ENCODE measurements around the gene ANKRD44.

ANKRD44 gene

DNA sequence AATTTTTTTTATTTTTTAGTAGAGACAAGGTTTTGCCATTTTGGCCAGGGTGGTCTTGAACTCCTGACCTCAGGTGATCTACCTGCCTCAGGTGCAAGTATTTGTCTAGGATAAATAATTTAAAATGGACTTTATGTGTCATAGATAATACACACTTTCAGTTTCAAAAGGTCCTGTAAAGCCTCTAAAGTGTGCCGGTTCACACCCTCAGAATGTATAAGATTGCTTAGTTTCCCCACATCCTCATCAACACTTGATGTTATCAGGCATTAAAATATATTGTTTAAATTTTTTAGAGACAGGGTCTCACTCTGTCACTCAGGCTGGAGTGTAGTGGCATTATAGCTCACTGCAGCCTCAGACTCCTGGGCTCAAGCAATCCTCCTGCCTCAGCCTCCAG, 170.5 kb downstream of the ANKRD44 start:
- no peaks in the 10 kb centered on the region for H4K20me1 ChIP-seq (ENCODE audit: insufficient read depth, low read length, poor library complexity, severe bottlenecking)
- H3K9me2 ChIP-seq (replicated peaks; ENCODE audit: low read depth, low read length): no peaks in the 10 kb centered on the region
- peaks cover 16% of the 10 kb centered on the region for H3K4me1 ChIP-seq (ENCODE audit: insufficient read depth, low read length, poor library complexity, severe bottlenecking)
- H3K27me3 ChIP-seq (ENCODE audit: insufficient read depth, low read length, poor library complexity, severe bottlenecking): no peaks in the 10 kb centered on the region
- H3K36me3 ChIP-seq (ENCODE audit: insufficient read depth, low read length): peaks cover 8% of the 10 kb centered on the region; the same call in 1 of the 2 replicates
- H2AFZ ChIP-seq (ENCODE audit: low read length): no peak overlapping the region
- no peaks in the 10 kb centered on the region; the same call in 1 of the 2 replicates for H3K79me2 ChIP-seq (ENCODE audit: insufficient read depth, low read length)
- H3K4me2 ChIP-seq (ENCODE audit: low read depth, low read length, poor library complexity, severe bottlenecking): no peak overlapping the region
- no peaks in the 10 kb centered on the region for H3K9me3 ChIP-seq (ENCODE audit: insufficient read depth, low read depth, low read length)
- H3F3A ChIP-seq (ENCODE audit: low read depth): no peaks in the 10 kb centered on the region
- no peak overlapping the region for H3K9ac ChIP-seq (ENCODE audit: low read depth, low read length, poor library complexity, severe bottlenecking)
- H3K4me3 ChIP-seq (ENCODE audit: low read length, poor library complexity, severe bottlenecking): no peak overlapping the region
- no peak for TF ChIP-seq CTCF (conservative IDR thresholded peaks at IDR 0.05; ENCODE audit: low read length)
- TF ChIP-seq EZH2phosphoT487 (IDR thresholded peaks at IDR 0.05; ENCODE audit: borderline replicate concordance): no peak

GRCh38 chr2:197138506-197138905, 172.1 kb downstream of the ANKRD44 start:
- Histone ChIP-seq H4K20me1 (ENCODE audit: insufficient read depth, low read length, poor library complexity, severe bottlenecking) (no peaks in the 10 kb centered on the region), H3K9me2 (replicated peaks; ENCODE audit: low read depth, low read length) (no peaks in the 10 kb centered on the region), H3K79me2 (ENCODE audit: insufficient read depth, low read length) (no peaks in the 10 kb centered on the region), H3K9ac (ENCODE audit: low read depth, low read length, poor library complexity, severe bottlenecking) (no peak overlapping the region), H3K9me3 (ENCODE audit: insufficient read depth, low read depth, low read length) (no peaks in the 10 kb centered on the region), H3F3A (ENCODE audit: low read depth) (no peaks in the 10 kb centered on the region), H2AFZ (ENCODE audit: low read length) (no peak overlapping the region), H3K4me1 (ENCODE audit: insufficient read depth, low read length, poor library complexity, severe bottlenecking) (peaks cover 13% of the 10 kb centered on the region), H3K4me3 (ENCODE audit: low read length, poor library complexity, severe bottlenecking) (no peak overlapping the region), H3K27me3 (ENCODE audit: insufficient read depth, low read length, poor library complexity, severe bottlenecking) (no peaks in the 10 kb centered on the region), H3K36me3 (ENCODE audit: insufficient read depth, low read length) (peaks cover 8% of the 10 kb centered on the region; the same call in 1 of the 2 replicates), H3K4me2 (ENCODE audit: low read depth, low read length, poor library complexity, severe bottlenecking) (no peak overlapping the region)
- TF ChIP-seq EZH2phosphoT487 (IDR thresholded peaks at IDR 0.05; ENCODE audit: borderline replicate concordance) (no peak), CTCF (conservative IDR thresholded peaks at IDR 0.05; ENCODE audit: low read length) (no peak)

DNA sequence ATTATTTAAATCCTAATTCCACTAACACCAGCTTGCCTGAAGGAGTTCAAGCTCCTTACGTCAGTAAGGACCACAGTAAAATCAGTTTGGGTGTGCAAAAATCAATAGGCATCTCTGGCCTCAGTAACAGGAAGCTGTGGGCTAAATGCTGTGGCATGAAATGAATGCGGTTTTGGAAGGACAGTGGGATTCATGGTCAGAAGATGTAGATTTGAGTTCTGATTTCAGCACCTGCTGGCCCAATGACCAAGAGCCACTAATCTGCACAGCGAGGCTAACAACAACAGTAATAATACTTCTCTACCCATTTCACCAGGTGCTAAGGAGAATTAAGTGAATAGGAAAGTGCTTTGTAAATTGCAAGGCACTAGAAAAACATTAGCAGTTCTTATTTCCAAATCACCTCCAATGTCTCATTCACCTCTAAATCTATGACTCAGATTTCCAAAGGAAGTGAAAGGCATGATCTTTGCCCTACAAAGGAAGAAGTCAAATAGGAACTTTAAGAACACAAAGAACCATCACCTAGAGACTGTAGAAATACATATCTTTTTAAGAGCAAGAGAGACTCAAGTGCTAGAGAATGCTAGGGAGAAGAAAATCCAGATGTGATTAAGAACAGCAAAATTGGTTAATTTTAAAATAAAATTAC, 172.6 kb downstream of the ANKRD44 start:
- no peak for TF ChIP-seq CTCF (conservative IDR thresholded peaks at IDR 0.05; ENCODE audit: low read length)
- no peak for TF ChIP-seq EZH2phosphoT487 (IDR thresholded peaks at IDR 0.05; ENCODE audit: borderline replicate concordance)
- Histone ChIP-seq H3K4me3 (ENCODE audit: low read length, poor library complexity, severe bottlenecking) (no peak overlapping the region), H3K79me2 (ENCODE audit: insufficient read depth, low read length) (no peaks in the 10 kb centered on the region), H4K20me1 (ENCODE audit: insufficient read depth, low read length, poor library complexity, severe bottlenecking) (no peaks in the 10 kb centered on the region), H2AFZ (ENCODE audit: low read length) (no peak overlapping the region), H3K27me3 (ENCODE audit: insufficient read depth, low read length, poor library complexity, severe bottlenecking) (no peaks in the 10 kb centered on the region), H3K9me2 (replicated peaks; ENCODE audit: low read depth, low read length) (no peaks in the 10 kb centered on the region), H3K9me3 (ENCODE audit: insufficient read depth, low read depth, low read length) (no peaks in the 10 kb centered on the region), H3K4me2 (ENCODE audit: low read depth, low read length, poor library complexity, severe bottlenecking) (no peak overlapping the region), H3K9ac (ENCODE audit: low read depth, low read length, poor library complexity, severe bottlenecking) (no peak overlapping the region), H3K36me3 (ENCODE audit: insufficient read depth, low read length) (peaks cover 8% of the 10 kb centered on the region; the same call in 1 of the 2 replicates), H3F3A (ENCODE audit: low read depth) (no peaks in the 10 kb centered on the region), H3K4me1 (ENCODE audit: insufficient read depth, low read length, poor library complexity, severe bottlenecking) (peaks cover 13% of the 10 kb centered on the region)
